NT2/D1 (cell line): ENCODE results near the gene CLIC6.

Experiments used
- YY1 ChIP-seq: IDR thresholded peaks from 2 replicates; pipeline ENCODE4 v1.6.1; 2011; ENCODE audit not compliant: insufficient read length, insufficient read depth
- ZNF274 ChIP-seq: IDR thresholded peaks from 2 replicates; pipeline ENCODE4 v1.6.1; 2011; ENCODE audit warnings: mild to moderate bottlenecking, low read depth, low read length

GRCh38 chr21:34639882-34640788, 28.7 kb upstream of the CLIC6 start:
- TF ChIP-seq YY1 (no peak), ZNF274 (no peak)
